ENCODE results near the gene PID1.

DNA sequence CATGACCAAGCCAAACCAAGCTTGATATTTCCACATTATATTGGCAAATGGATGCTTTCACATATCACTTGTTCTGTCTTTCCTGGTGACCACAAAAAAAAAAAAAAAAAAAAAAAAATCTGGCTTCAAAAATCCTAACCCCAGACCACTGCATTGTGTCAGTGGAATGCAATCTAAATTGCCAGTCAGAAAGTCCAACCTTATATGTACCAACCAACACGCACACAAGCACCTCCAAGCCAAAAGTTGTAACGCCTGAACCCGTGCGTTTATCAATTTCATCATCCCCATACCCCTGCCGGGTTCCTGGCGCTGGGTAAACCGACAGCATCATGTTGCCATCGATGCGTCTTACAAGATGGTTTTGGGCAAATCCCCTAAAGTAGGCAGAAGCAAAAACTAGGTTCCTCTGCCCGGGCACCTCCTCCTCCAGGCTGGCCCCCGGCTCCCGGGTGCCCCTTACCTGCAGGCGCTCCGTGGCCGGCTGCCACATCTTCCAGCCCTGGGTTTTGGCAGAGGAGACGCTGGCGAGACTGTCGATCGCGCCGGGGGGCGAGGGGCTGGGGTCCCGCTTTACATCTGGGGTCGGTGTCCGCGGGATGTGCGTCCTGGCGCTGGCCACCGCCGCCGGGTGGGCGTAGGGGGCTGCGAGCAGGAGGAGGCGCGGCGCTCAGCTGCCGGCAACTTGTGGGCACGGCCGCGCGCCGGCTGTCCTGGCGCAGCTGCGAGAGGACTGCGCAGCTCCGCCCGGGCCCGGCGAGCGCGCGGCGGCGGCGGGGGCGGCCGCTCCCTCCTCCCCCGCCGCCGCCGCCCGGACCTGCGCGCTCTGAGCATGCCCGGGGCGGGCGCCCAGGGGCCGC lies at the start of gene PID1:
- no peak for TF ChIP-seq POLR2A (IDR thresholded peaks at IDR 0.05)
- TF ChIP-seq CTCF (IDR thresholded peaks at IDR 0.05): no peak
